Measurements from ENCODE around the gene IL21.
"Not testable (repeated sequence)": the region's sequence is repeated elsewhere in the genome, so short reads cannot be mapped to it uniquely, and the experiment has no call there.

The IL21 gene

GRCh38 chr4:122621016-122621507 lies at the start of gene IL21:
TSS of gene IL21 (minus strand) at chr4:122621066. CDS start at chr4:122621011, 55 bp downstream.
- DNase-seq (ENCODE audit: low read depth) = no peak

- no peak for DNase-seq (ENCODE audit: low read depth)
Observed at GRCh38 chr4:122669911-122670738, 49.3 kb upstream of the IL21 start.

DNA sequence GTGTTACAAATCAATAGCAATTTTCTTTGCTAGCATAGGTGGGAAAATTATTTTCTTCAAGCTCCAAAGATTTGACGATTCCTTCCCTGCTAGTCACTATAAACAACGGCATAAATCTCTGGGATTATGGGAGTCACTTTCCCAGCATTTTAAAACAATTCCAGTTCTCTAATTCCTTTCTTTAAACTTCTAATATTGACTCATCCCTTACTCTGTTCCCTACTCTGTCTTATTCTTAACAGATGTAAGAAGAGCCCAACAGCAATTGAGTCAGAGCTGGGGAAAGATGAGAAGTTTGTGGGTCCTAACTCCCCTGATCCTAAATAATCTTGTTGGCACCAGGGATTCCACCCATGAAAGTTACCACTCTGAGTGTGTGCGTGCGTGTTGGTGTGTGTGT lies 47.4 kb upstream of the IL21 start:
- no peak for DNase-seq (ENCODE audit: low read depth)

DNA sequence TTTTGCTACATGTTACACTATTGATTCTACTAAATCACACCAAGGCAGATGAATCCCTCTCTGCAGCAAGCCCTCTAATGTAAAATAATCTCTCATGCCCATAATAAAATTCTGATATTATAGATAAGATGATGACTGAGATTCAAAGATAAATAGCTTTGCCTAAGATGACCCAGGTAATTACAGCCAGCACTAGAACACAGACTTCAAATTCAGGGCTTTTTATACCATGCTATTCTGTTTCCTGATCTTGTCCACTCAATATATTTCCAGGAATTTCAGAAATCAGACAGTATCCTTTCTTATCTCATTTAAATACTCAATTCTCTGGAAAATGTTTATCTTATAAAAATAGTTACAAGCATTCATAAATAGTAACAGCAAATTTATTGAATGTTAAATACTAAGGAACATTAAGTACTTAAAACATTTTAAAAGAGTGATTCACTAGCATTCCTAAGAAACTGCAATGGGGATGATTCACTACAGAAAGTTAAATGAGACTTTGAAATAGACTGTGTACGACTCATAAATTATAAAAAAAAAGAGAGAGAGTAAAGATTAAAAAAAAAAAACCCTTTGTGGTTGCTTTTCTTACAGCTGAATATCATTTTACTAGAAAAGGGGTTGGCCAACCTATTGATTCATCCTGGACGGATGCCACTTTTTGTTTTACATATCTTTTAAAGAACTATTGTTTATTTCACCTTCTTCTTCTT lies 45.8 kb upstream of the IL21 start:
- DNase-seq (ENCODE audit: low read depth) = no peak

- no peak for DNase-seq (ENCODE audit: low read depth)
Observed at GRCh38 chr4:122665161-122665929, 44.5 kb upstream of the IL21 start.

GRCh38 chr4:122663814-122664610 lies 43.1 kb upstream of the IL21 start:
- no peak for DNase-seq (ENCODE audit: low read depth)

GRCh38 chr4:122663291-122663690 lies 42.4 kb upstream of the IL21 start:
- DNase-seq (ENCODE audit: low read depth) = no peak

- DNase-seq (ENCODE audit: low read depth) = no peak
Observed at GRCh38 chr4:122662701-122663100, 41.8 kb upstream of the IL21 start.

GRCh38 chr4:122661176-122662160 lies 40.6 kb upstream of the IL21 start:
- no peak for DNase-seq (ENCODE audit: low read depth)

GRCh38 chr4:122658818-122659295 lies 38.0 kb upstream of the IL21 start:
- no peak for DNase-seq (ENCODE audit: low read depth)

GRCh38 chr4:122658377-122658776 lies 37.5 kb upstream of the IL21 start:
- DNase-seq (ENCODE audit: low read depth) = no peak

DNA sequence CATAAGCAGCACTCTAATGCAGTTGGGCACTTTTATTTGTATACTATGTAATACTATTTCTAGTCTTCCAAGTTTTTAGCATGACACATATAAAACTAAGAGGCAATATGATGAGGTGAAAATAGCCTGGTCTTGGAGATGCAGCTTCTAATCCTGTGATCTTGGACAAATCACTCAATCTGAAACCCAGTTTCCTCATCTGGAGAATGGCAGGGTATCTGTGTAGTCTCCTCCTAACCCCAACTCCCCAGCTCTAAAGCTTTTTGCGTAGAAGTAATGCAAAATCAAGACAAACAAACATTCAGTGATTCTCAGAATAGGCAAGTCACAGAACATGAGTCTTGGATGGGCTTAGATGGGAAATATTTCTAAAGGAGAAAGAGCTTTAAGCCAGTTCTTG lies 36.7 kb upstream of the IL21 start:
- DNase-seq (ENCODE audit: low read depth) = no peak

GRCh38 chr4:122656583-122656982 lies 35.7 kb upstream of the IL21 start:
- DNase-seq (ENCODE audit: low read depth) = not testable (repeated sequence)

- peak; percentile 8 for DNase-seq (ENCODE audit: low read depth)
Observed at GRCh38 chr4:122652379-122652778, 31.5 kb upstream of the IL21 start.

- no peak for DNase-seq (ENCODE audit: low read depth)
Observed at GRCh38 chr4:122650148-122650547, 29.3 kb upstream of the IL21 start.

- DNase-seq (ENCODE audit: low read depth) = no peak
Observed at GRCh38 chr4:122647656-122648055, 26.8 kb upstream of the IL21 start.

- no peak for DNase-seq (ENCODE audit: low read depth)
Observed at GRCh38 chr4:122643257-122643656, 22.4 kb upstream of the IL21 start.

- no peak for DNase-seq (ENCODE audit: low read depth)
Observed at GRCh38 chr4:122639181-122639580, 18.3 kb upstream of the IL21 start.

DNA sequence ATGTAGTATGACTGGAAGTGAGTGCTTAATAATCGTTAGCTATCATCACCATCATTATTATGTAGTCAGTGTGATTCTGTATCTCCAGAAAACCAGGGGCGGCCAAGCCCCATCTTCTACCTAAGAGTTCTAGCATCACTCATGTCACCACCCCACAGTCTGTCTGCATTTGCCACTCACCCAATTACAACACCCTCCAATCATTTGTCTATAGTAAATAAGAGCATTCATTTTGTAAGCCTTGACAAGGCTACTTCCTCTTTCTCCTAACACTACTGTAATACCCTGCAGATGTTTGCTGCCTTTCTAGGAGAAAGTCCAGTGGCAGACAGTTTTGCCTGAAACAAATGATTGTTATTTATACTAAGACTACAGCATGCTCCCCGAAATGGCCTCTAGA lies 15.8 kb upstream of the IL21 start:
- no peak for DNase-seq (ENCODE audit: low read depth)

- no peak for DNase-seq (ENCODE audit: low read depth)
Observed at GRCh38 chr4:122635205-122635604, 14.3 kb upstream of the IL21 start.

All from activated T-cell treated with anti-CD3 and anti-CD28 coated beads for 1 hour (primary cell).